GM13976 (cell line): Measurements from ENCODE around the gene TTC17.

Experiments
- DNase-seq: peaks from one replicate; pipeline ENCODE4 v3.0.0; 2012; ENCODE audit warnings: low spot score
- CTCF ChIP-seq: IDR thresholded peaks from 2 replicates; pipeline ENCODE4 v1.5.1; 2012; ENCODE audit warnings: borderline replicate concordance, mild to moderate bottlenecking; ENCODE audit not compliant: insufficient read depth; ENCODE audit errors: extremely low read depth, missing control alignments, control extremely low read depth
- in situ Hi-C: fragments of 300-500 bp; cut with MboI; formaldehyde crosslinking; loops from one replicate; pipeline ENCODE4 v1.12.0; 2022; ENCODE audit warnings: low sequenced_read_pairs, mixed read lengths, inconsistent platforms; ENCODE audit not compliant: unreplicated experiment

Gene TTC17

GRCh38 chr11:43532041-43532440 lies 173.3 kb downstream of the TTC17 start:
- no peak for DNase-seq
- in situ Hi-C loops: no loop called here

GRCh38 chr11:43537833-43538615 lies 179.3 kb downstream of the TTC17 start:
- no peak for TF ChIP-seq CTCF
- in situ Hi-C loops: no loop called here
- DNase-seq: no peak

More at GRCh38 chr11:43532041-43532440, 173.3 kb downstream of the TTC17 start:
- no peak for TF ChIP-seq CTCF

- DNase-seq: no peak
- no peak for TF ChIP-seq CTCF
- in situ Hi-C loops: no loop called here
These were observed 183.3 kb downstream of the TTC17 start for GRCh38 chr11:43541993-43542392.

DNA sequence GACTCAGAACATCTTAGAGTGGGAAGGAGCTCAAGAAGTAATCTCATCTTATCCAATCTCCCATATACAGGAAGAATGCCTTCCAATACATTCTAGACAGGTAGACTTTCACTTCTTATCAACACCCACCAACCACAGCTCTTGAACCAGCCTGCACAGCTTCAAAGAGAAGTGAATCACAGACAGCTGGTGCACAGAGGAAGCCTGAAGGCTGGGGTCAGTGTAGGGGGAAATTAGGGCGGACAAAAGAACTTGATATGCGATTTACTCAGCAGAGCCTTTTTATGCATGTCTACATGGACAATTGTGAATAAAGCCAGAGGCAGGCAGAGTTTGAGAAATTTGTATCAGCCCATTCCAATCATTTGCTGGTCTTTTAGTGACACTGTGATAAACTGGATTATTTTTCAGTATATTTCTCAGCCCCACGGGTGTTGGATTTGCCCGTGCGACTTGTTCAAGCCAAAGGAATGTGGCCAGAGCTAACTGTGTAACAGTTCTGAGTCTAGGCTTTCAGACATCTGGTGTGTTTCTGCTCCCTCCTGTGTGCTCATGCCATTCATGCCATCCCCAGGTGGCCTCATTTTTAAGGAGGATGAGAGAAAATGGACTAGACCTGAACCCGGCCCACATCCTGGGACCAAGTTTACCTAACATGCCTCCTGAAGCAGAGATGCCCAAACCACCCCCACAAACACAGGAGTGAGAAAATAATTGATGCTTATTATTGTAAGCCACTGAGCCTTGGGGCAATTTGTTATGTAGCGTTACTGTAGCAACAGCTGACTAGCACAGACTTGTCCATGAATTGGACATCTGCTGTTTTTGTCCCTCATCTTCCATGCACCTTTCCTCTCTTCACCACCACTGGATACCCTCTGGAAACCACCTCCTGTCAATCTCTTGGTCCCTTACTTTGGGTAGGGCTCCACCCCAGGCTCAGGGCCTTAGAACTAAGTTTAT lies 184.3 kb downstream of the TTC17 start:
- DNase-seq: no peak
- in situ Hi-C loops: no loop called here
- no peak for TF ChIP-seq CTCF
